ENCODE results near the gene CLEC2L.
A peak's percentile ranks its signal among the peaks of the same experiment; 100 is the strongest.
"Not testable (repeated sequence)": the region's sequence is repeated elsewhere in the genome, so short reads cannot be mapped to it uniquely, and the experiment has no call there.

Gene CLEC2L

GRCh38 chr7:139523968-139524815 lies 707 bp downstream of the CLEC2L start:
- no peak for DNase-seq

GRCh38 chr7:139525239-139525638 lies 1.8 kb downstream of the CLEC2L start:
- DNase-seq = no peak

GRCh38 chr7:139525750-139526149 lies 2.3 kb downstream of the CLEC2L start:
- DNase-seq = no peak

GRCh38 chr7:139526578-139527544 lies 3.4 kb downstream of the CLEC2L start:
- no peak for DNase-seq

- no peak for DNase-seq
Measured at GRCh38 chr7:139531094-139531493, 7.6 kb downstream of the CLEC2L start.

GRCh38 chr7:139532636-139533155 lies 9.2 kb downstream of the CLEC2L start:
- DNase-seq = no peak

GRCh38 chr7:139534096-139534495 lies 10.6 kb downstream of the CLEC2L start:
- no peak for DNase-seq

GRCh38 chr7:139534966-139535651 lies 11.6 kb downstream of the CLEC2L start:
- DNase-seq = no peak

- no peak for DNase-seq
Measured at GRCh38 chr7:139536152-139536551, 12.7 kb downstream of the CLEC2L start.

- peak; percentile 72 for DNase-seq
Measured at GRCh38 chr7:139538881-139539635, 15.6 kb downstream of the CLEC2L start.

GRCh38 chr7:139540203-139540602 lies 16.7 kb downstream of the CLEC2L start:
- no peak for DNase-seq

- DNase-seq = no peak
Measured at GRCh38 chr7:139541600-139542307, 18.3 kb downstream of the CLEC2L start.

GRCh38 chr7:139542308-139543151 lies 19.0 kb downstream of the CLEC2L start:
- DNase-seq = no peak

- no peak for DNase-seq
Measured at GRCh38 chr7:139543801-139544603, 20.5 kb downstream of the CLEC2L start.

GRCh38 chr7:139544645-139545044 lies 21.2 kb downstream of the CLEC2L start:
- DNase-seq = no peak

- DNase-seq = no peak
Measured at GRCh38 chr7:139548302-139549028, 25.0 kb downstream of the CLEC2L start.

- DNase-seq = not testable (repeated sequence)
Measured at GRCh38 chr7:139553991-139554700, 30.7 kb downstream of the CLEC2L start.

Data from right hindlimb (tissue), 1 donor.